Activated CD8-positive, alpha-beta memory T cell treated with anti-CD3 and anti-CD28 coated beads for 36 hours (primary cell): ENCODE measurements around the gene OR51M1. TPM values are rescaled to one million over a fixed set of nuclear protein-coding genes. Genes with fewer than 3 reads are reported as not detected.
"Not testable (repeated sequence)": the region's sequence is repeated elsewhere in the genome, so short reads cannot be mapped to it uniquely, and the experiment has no call there.

Source experiments
- CTCF ChIA-PET: fragments of 350-600 bp; sonication (Branson Sonifier 250); formaldehyde crosslinking; loops from one replicate; lab custom pipeline; 2021; ENCODE audit warnings: antibody characterized with exemption; lab: Charles Lee
- POLR2A ChIA-PET: fragments of 350-600 bp; sonication (Branson Sonifier 250); formaldehyde crosslinking; loops from one replicate; lab custom pipeline; 2021; ENCODE audit warnings: antibody characterized with exemption; lab: Charles Lee
- total RNA-seq, 2 experiments: library from RNA; stranded (reverse); gene quantifications; one replicate each; pipeline ENCODE4 v1.2.3, GENCODE V29; 2021

The OR51M1 gene, protein sequence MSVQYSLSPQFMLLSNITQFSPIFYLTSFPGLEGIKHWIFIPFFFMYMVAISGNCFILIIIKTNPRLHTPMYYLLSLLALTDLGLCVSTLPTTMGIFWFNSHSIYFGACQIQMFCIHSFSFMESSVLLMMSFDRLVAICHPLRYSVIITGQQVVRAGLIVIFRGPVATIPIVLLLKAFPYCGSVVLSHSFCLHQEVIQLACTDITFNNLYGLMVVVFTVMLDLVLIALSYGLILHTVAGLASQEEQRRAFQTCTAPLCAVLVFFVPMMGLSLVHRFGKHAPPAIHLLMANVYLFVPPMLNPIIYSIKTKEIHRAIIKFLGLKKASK
- total RNA-seq = not detected

DNA sequence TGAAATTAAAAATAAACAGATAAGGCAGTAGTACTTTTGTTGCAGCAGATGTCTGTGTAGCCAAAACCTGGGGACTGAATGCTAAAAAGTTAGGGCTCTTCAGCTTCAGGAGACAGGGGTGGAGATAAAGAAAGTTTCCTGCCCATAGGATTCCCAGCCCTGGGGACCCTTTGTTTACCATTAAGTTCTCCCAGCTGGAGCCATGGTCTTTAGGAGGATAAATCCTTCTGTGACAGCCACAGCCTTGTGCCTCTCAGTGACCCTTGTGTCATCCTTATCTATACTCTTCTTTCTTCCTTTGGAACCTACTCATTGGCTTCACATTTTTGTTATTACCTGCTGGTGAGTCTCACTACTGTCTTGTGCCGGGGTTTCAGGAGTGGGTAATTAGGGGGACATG is at the start of gene OR51M1:
Gene OR51M1 (plus strand): TSS at position 237 of the 400 bp plus-strand sequence. CDS start 5,587 bp downstream, outside the sequence.
- ChIA-PET CTCF (no interaction called here), POLR2A (no interaction called here)

GRCh38 chr11:5335170-5335569 is 48.4 kb upstream of the OR51M1 start:
- CTCF ChIA-PET = no interaction called here
- POLR2A ChIA-PET = interaction anchor here (0.6 kb wide), 1 partner anchor 180 kb away, joined by 3 read pairs; no protein-coding TSS in a partner anchor

- CTCF ChIA-PET = no interaction called here
Observed at GRCh38 chr11:5336331-5336730, 47.3 kb upstream of the OR51M1 start.

GRCh38 chr11:5337253-5337652 is 46.4 kb upstream of the OR51M1 start:
- CTCF ChIA-PET, POLR2A ChIA-PET: not testable (repeated sequence)

More at GRCh38 chr11:5336331-5336730, 47.3 kb upstream of the OR51M1 start:
- POLR2A ChIA-PET = no interaction called here

DNA sequence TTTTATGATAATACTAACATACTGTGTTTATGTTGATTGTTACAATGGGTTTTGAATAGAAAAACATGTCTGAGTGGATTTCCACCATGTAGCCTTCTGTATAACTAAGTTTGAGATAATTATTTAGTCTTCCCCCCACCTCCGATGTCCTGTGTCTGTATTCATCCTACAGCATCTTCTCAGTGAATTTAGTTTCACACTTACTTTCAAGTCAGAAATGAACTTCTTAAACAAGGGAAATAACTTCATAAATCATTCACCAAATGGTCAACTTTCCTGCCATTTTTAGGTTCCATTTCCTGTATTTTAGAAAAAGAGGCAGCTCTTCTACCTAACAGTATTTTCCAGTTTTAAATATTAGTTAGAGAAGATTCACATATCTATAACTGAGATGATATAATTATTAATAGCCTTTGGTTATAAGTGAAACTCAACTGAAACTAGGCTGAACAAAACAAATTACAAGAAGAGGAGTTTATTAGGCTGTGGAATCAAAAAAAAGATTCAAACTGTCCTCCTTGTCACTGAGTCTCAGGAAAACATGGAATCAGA is 43.8 kb upstream of the OR51M1 start:
- ChIA-PET CTCF (no interaction called here), POLR2A (no interaction called here)

- CTCF ChIA-PET = no interaction called here
- POLR2A ChIA-PET = no interaction called here
Observed at GRCh38 chr11:5343474-5344335, 39.9 kb upstream of the OR51M1 start, which contains the start of gene OR51B5. Gene OR51B5 (minus strand): TSS chr11:5343524. CDS start chr11:5343524, 0 bp downstream.

DNA sequence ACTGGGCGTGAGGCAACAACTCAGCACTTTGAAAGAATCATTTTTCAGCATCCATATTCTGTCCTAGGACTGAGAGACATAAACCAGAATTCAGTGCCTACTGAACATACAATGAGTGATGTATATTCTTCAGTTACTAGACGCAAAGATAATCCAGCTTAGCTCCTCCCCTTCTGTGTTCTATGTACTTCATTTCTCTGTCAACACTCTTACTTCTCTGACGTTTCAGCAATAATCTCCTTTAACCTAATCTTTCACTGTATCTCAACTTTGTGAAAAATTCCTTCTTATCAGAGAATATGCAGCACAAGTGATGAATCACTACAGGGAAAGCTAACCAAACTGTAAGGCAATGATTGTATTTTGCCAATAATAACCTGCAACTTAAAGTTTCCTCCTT is 37.8 kb upstream of the OR51M1 start:
- ChIA-PET POLR2A (no interaction called here), CTCF (no interaction called here)

- POLR2A ChIA-PET = no interaction called here
- CTCF ChIA-PET = no interaction called here
Observed at GRCh38 chr11:5348551-5349194, 34.9 kb upstream of the OR51M1 start.

DNA sequence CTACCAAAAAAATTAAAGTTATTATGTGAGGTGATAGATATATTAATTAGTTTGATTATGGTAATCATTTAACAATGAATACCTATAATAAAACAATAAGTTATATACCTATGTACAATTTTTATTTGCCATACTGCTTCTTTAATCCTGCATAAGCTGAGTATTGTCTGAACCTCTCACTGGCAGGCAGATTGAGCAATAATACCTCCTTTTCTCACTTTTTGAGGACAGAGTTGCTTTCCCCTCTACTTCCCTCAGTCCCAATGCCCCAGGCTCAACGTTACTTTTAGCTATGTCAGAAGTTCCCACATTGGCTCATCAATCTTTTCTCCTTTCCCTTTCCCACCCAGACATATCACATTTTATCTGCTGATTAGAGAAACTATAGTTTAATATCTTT is 34.1 kb upstream of the OR51M1 start:
- ChIA-PET POLR2A (no interaction called here), CTCF (interaction anchor here (0.6 kb wide), 1 partner anchor 1841 kb away, joined by 5 read pairs; no protein-coding TSS in a partner anchor)

GRCh38 chr11:5351208-5351607 is 32.4 kb upstream of the OR51M1 start, which contains the start of gene OR51B6:
Gene OR51B6 (plus strand): TSS chr11:5351508. CDS start chr11:5351508, 0 bp downstream.
- CTCF ChIA-PET = no interaction called here
- POLR2A ChIA-PET = no interaction called here

GRCh38 chr11:5356031-5356430 is 27.6 kb upstream of the OR51M1 start:
- CTCF ChIA-PET = not testable (repeated sequence)

GRCh38 chr11:5362017-5362625 is 21.5 kb upstream of the OR51M1 start:
- ChIA-PET POLR2A (no interaction called here), CTCF (no interaction called here)

More at GRCh38 chr11:5356031-5356430, 27.6 kb upstream of the OR51M1 start:
- POLR2A ChIA-PET = not testable (repeated sequence)

DNA sequence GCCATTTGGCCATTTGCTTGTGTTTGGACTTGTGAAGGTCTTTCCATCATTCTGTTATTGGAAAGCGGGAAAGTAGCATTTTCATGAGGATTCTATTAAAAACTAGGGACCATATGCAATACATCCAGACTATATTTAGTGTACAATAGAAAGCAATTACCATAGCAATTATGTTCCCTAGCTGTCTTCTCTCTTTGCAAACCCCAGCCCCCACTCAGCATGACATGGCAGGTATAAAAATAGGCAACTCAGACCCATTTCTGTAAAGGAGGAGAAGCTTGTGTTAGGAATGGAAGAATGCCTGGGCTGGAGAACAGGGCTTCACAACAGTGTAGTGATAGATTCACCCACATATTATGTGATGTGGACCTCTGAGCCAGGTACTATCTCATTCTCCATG is 19.9 kb upstream of the OR51M1 start:
- CTCF ChIA-PET = no interaction called here
- POLR2A ChIA-PET = no interaction called here

- POLR2A ChIA-PET = no interaction called here
Observed at GRCh38 chr11:5364214-5364613, 19.4 kb upstream of the OR51M1 start.

DNA sequence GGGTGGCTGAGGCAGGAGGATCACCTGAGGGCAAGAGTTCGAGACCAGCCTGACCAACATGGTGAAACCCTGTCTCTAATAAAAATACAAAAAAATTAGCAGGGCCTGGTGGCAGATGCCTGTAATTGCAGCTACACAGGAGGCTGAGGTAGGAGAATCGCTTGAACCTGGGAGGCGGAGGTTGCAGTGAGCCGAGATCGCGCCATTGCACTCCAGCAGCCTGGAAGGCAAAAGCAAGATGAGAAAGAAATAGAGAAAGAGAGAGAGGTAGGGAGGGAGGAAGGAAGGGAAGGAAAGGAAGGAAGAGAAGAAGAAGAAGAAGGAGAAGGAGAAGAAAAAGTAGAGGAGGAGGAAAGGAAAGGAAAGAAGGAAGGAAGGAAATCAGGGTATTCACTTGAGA is 17.2 kb upstream of the OR51M1 start:
- CTCF ChIA-PET, POLR2A ChIA-PET: not testable (repeated sequence)

More at GRCh38 chr11:5364214-5364613, 19.4 kb upstream of the OR51M1 start:
- CTCF ChIA-PET = no interaction called here

GRCh38 chr11:5366856-5367255 is 16.8 kb upstream of the OR51M1 start:
- POLR2A ChIA-PET = no interaction called here
- CTCF ChIA-PET = no interaction called here

GRCh38 chr11:5367448-5368074 is 16.1 kb upstream of the OR51M1 start:
- ChIA-PET CTCF (no interaction called here), POLR2A (no interaction called here)

GRCh38 chr11:5368502-5369043 is 15.0 kb upstream of the OR51M1 start:
- POLR2A ChIA-PET = no interaction called here

More at GRCh38 chr11:5368502-5369043, 15.0 kb upstream of the OR51M1 start:
- CTCF ChIA-PET = no interaction called here
